ENCODE results near the gene INPP5F. TPM values are rescaled to one million over a fixed set of nuclear protein-coding genes. Genes with fewer than 3 reads are reported as not detected.
"Not testable (repeated sequence)": the region's sequence is repeated elsewhere in the genome, so short reads cannot be mapped to it uniquely, and the experiment has no call there.

INPP5F gene
- total and polyA plus RNA-seq, 12 donors = 5.1 to 26.4 (median 10.5) TPM

- no peak for DNase-seq
- TF ChIP-seq POLR2A (IDR thresholded peaks at IDR 0.05) (no peak), CTCF (IDR thresholded peaks at IDR 0.05) (no peak)
- intact Hi-C loops (cut with DNase I) = no loop called here
- Histone ChIP-seq H3K27ac (no peak overlapping the region), H3K9me3 (replicated peaks in 1 of 3) (no peaks in the 10 kb centered on the region), H3K4me3 (no peak overlapping the region), H3K27me3 (no peaks in the 10 kb centered on the region), H3K36me3 (replicated peaks in 1 of 2) (no peaks in the 10 kb centered on the region), H3K4me1 (replicated peaks in 1 of 2) (peaks cover 0 to 5% of the 10 kb centered on the region in 2 donors)
- WGBS, 4 donors = 90 to 93% (median 92%) methylated on average over 2 of the region's 2 CpGs
These were observed 45.1 kb downstream of the INPP5F start for GRCh38 chr10:119770928-119771327.

GRCh38 chr10:119772334-119772733 lies 46.5 kb downstream of the INPP5F start:
- 78 to 91% (median 87%) methylated on average over 4 of the region's 4 CpGs for WGBS, 4 donors
- H3K27me3 ChIP-seq = no peaks in the 10 kb centered on the region
- DNase-seq = no peak
- H3K4me3 ChIP-seq = no peak overlapping the region
- TF ChIP-seq CTCF (IDR thresholded peaks at IDR 0.05) (no peak), POLR2A (IDR thresholded peaks at IDR 0.05) (no peak)
- intact Hi-C loops (cut with DNase I) = no loop called here
- H3K9me3 ChIP-seq (replicated peaks in 1 of 3) = no peaks in the 10 kb centered on the region
- peaks cover 0 to 5% of the 10 kb centered on the region in 2 donors for H3K4me1 ChIP-seq (replicated peaks in 1 of 2)
- H3K36me3 ChIP-seq (replicated peaks in 1 of 2) = no peaks in the 10 kb centered on the region
- no peak overlapping the region for H3K27ac ChIP-seq

GRCh38 chr10:119773041-119773440 lies 47.2 kb downstream of the INPP5F start:
- DNase-seq; H3K9me3 ChIP-seq (replicated peaks in 1 of 3); H3K27ac ChIP-seq; H3K4me1 ChIP-seq (replicated peaks in 1 of 2); H3K36me3 ChIP-seq (replicated peaks in 1 of 2); intact Hi-C loops (cut with DNase I); H3K4me3 ChIP-seq; H3K27me3 ChIP-seq: not testable (repeated sequence)
- 96 to 100% (median 97%) methylated on average over 3 of the region's 3 CpGs for WGBS, 4 donors

GRCh38 chr10:119775529-119775928 lies 49.7 kb downstream of the INPP5F start:
- intact Hi-C loops (cut with DNase I) = no loop called here
- Histone ChIP-seq H3K27ac (no peak overlapping the region), H3K4me3 (no peak overlapping the region), H3K27me3 (no peaks in the 10 kb centered on the region), H3K36me3 (replicated peaks in 1 of 2) (no peaks in the 10 kb centered on the region), H3K9me3 (replicated peaks in 1 of 3) (no peaks in the 10 kb centered on the region), H3K4me1 (replicated peaks in 1 of 2) (no peaks in the 10 kb centered on the region)
- no peak for TF ChIP-seq POLR2A (IDR thresholded peaks at IDR 0.05)
- no peak for TF ChIP-seq CTCF (IDR thresholded peaks at IDR 0.05)
- DNase-seq = no peak
- 91 to 97% (median 93%) methylated on average over 1 of the region's 1 CpG for WGBS, 4 donors

- 95 to 100% (median 97%) methylated on average over 1 of the region's 1 CpG for WGBS, 4 donors
- Histone ChIP-seq H3K4me3 (no peak overlapping the region), H3K27ac (no peak overlapping the region), H3K36me3 (replicated peaks in 1 of 2) (no peaks in the 10 kb centered on the region), H3K4me1 (replicated peaks in 1 of 2) (no peaks in the 10 kb centered on the region), H3K9me3 (replicated peaks in 1 of 3) (no peaks in the 10 kb centered on the region), H3K27me3 (no peaks in the 10 kb centered on the region)
- intact Hi-C loops (cut with DNase I) = no loop called here
- no peak for DNase-seq
- no peak for TF ChIP-seq CTCF (IDR thresholded peaks at IDR 0.05)
These were observed 50.7 kb downstream of the INPP5F start for GRCh38 chr10:119776536-119776935.

All from adrenal gland (tissue), 12 donors.